Esophagus squamous epithelium (tissue), 4 donors: Measurements from ENCODE around the gene TP53AIP1.

Experiments
- POLR2A ChIP-seq, 4 donors: fragments of 450-650 bp; IDR thresholded peaks; one replicate each; pipeline ENCODE4 v1.6.1; 2017; ENCODE audit warnings: antibody characterized with exemption in 4 of 4, mild to moderate bottlenecking in 4 of 4, moderate library complexity in 3 of 4
- TF ChIP-seq, protein P1 (sequence below), 6 experiments: fragments of 450-650 bp in 4 of 6; fragments of 200-600 bp in 2 of 6; sonication (generic) in 2 of 6; IDR thresholded peaks; one replicate each; pipeline ENCODE4 v1.5.1; 2016 to 2019; ENCODE audit warnings: antibody characterized with exemption in 6 of 6, mild to moderate bottlenecking in 4 of 6, moderate library complexity in 4 of 6

DNA sequence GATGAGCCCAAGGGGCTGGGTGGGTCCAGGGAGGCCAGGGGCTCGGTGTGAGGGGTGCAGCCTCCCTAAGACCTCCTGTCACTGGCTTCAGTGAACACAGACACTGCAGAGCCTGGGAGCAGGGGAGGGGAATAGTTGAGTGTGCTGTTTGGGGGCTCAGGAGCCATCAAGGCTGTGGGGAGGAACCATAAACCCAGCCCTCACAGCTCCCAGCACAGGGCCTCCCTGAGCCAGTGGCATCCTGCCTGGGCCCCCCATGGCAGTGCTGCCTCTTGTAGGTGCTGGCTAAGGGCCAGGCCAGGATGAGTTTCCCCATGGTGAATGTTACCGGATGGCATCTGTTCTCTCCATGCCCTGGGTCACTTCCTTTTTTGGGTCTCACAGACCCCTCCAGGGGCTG is 26.0 kb downstream of the TP53AIP1 start:
- no peak for TF ChIP-seq POLR2A (IDR thresholded peaks at IDR 0.05)
- TF ChIP-seq, protein P1, sequence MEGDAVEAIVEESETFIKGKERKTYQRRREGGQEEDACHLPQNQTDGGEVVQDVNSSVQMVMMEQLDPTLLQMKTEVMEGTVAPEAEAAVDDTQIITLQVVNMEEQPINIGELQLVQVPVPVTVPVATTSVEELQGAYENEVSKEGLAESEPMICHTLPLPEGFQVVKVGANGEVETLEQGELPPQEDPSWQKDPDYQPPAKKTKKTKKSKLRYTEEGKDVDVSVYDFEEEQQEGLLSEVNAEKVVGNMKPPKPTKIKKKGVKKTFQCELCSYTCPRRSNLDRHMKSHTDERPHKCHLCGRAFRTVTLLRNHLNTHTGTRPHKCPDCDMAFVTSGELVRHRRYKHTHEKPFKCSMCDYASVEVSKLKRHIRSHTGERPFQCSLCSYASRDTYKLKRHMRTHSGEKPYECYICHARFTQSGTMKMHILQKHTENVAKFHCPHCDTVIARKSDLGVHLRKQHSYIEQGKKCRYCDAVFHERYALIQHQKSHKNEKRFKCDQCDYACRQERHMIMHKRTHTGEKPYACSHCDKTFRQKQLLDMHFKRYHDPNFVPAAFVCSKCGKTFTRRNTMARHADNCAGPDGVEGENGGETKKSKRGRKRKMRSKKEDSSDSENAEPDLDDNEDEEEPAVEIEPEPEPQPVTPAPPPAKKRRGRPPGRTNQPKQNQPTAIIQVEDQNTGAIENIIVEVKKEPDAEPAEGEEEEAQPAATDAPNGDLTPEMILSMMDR (IDR thresholded peaks at IDR 0.05), result no peak
